ENCODE data around the gene RPL31.

- TF ChIP-seq CTCF (IDR thresholded peaks at IDR 0.05) (no peak), POLR2A (IDR thresholded peaks at IDR 0.05) (no peak)
Observed at GRCh38 chr2:100991404-100991773, 10.7 kb upstream of the RPL31 start.

Measured in adrenal gland (tissue), 5 donors.